Measurements from ENCODE around the gene CIC.

CIC gene

DNA sequence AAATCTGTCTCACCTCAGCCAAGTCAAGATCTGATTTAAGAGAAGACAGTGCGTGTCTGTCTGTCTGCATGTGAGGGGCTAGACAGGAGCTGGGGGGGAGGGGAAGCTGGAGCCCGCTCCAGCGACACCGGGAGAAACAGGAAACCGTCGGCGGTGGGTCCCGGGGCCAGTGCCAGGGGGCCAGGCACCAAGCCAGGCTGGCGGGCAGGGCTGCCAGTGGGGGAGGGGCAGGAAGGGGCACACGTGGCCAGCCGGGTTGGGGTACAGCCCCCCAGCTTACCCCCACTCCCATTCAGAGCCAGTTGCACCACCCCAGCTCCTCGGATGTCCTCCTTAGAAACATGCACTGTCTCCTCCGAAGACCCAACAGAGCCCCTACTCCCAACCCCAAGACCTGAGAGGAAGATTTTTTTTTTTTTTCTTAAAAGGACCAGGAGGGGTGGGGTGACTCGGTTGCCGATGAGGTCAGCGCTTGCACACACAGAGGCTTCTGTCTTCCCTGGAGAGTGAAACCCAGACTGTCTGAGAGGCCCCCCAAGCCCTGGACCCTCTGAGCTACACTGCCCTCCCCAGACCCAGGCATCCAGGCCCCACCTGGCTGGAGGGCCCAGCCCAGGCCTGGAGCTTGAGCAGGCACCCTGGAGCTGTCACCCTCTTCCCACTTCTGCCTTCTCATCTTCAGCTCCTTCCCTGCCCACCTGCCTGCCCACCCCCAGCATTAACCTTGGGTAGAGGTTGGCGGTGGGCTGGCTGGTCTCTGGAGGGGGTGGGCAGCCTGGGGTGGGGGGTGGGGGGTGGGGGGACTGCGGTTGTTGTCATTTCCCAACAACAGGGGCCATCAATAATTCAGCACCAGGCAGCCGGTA is 18.2 kb upstream of the CIC start:
- in situ Hi-C loops (cut with MboI; ENCODE audit: low sequenced_read_pairs, unreplicated experiment) = no loop called here
- TF ChIP-seq, protein P1, sequence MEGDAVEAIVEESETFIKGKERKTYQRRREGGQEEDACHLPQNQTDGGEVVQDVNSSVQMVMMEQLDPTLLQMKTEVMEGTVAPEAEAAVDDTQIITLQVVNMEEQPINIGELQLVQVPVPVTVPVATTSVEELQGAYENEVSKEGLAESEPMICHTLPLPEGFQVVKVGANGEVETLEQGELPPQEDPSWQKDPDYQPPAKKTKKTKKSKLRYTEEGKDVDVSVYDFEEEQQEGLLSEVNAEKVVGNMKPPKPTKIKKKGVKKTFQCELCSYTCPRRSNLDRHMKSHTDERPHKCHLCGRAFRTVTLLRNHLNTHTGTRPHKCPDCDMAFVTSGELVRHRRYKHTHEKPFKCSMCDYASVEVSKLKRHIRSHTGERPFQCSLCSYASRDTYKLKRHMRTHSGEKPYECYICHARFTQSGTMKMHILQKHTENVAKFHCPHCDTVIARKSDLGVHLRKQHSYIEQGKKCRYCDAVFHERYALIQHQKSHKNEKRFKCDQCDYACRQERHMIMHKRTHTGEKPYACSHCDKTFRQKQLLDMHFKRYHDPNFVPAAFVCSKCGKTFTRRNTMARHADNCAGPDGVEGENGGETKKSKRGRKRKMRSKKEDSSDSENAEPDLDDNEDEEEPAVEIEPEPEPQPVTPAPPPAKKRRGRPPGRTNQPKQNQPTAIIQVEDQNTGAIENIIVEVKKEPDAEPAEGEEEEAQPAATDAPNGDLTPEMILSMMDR (IDR thresholded peaks at IDR 0.05; ENCODE audit: borderline replicate concordance, control extremely low read depth, extremely low read depth, insufficient read depth, missing control alignments) = no peak
- DNase-seq (ENCODE audit: low spot score) = no peak

- in situ Hi-C loops (cut with MboI; ENCODE audit: low sequenced_read_pairs, unreplicated experiment) = no loop called here
- DNase-seq (ENCODE audit: low spot score) = no peak
- TF ChIP-seq, protein P1 (IDR thresholded peaks at IDR 0.05; ENCODE audit: borderline replicate concordance, control extremely low read depth, extremely low read depth, insufficient read depth, missing control alignments) = no peak
Observed at GRCh38 chr19:42251572-42252358, 17.3 kb upstream of the CIC start.

DNA sequence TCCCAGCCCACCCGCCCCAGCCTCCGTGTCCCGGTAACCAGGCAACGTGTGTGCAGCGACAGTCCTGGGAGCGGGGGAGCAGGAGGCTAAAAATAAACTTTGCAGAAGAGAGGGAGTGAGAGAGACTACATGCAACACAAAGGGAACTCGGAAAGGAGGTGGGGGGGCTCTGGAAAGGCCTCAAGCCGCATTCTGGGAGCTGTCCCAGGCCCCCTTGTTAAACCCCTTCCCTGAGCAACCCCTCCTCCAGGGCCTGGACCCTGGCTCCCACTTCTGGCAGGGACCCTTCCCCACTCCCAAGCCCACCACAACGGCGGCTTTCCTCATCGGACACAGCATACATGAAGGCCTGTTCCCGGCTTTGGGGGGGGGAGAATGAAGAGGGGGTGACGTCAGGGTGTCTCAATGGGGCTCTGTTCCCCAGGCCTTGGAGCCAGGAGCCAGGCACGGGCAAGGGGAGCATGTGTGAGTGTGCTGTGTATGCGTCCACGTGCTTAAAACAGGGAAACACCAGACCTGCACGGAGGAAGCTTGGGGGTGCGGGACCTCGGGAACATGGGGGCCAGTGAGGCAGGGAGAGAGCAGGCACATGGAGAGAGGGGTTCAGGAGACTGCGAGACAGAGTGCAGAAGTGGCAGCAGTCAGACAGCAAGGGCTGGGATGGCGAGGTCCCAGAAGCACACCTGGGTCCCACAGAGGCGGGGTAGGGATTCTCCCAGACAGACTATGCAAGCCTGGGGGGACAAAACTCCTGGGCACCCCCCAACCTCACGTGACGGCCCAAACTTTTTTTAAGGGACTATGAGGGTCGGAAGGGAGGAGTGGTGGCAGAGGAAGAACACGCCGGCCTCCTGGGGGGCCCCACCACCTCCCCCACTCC is 16.4 kb upstream of the CIC start:
- in situ Hi-C loops (cut with MboI; ENCODE audit: low sequenced_read_pairs, unreplicated experiment) = no loop called here
- DNase-seq (ENCODE audit: low spot score) = no peak
- TF ChIP-seq, protein P1 (IDR thresholded peaks at IDR 0.05; ENCODE audit: borderline replicate concordance, control extremely low read depth, extremely low read depth, insufficient read depth, missing control alignments) = no peak

DNA sequence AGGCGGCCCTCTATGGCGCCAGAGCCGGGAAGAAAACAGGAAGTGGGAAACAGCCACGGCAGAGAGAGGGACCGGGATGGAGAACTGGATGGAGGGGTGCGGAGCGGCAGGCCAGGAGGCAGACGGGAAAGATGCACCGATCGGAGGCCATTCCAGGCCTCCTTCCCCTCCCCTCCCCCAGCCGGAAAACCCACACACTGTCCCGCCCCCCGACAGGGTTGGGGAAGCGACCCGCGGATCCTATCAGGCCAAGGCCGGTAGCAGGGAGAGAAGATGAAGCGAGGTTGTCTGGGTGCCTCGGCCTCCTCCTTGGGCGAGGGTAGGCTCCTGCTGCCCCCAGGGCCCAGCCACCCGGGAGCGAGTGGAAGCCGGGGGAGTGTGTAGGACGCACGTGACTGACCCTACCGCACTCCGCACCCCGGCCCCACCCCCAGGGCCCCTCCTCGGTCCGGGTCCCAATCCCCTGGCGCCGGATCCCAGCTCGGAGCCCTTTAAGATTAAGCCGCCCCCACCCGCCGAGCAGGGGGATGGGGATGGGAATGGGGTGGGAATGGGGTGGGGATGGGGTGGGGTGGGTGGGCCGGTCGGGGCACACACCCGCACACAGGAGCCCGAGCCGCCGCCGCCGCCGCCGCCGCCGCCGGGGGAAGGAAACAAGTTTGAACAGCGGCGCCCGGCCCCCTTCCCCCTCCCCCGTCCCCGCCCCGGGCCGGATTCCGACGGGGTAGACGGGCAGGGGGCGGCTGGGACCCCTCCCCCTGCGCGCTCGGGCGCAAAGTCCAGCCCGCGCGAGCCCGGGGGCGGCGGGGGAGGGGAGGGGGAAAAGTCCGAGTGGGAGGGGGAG is 15.6 kb upstream of the CIC start:
- in situ Hi-C loops (cut with MboI; ENCODE audit: low sequenced_read_pairs, unreplicated experiment) = no loop called here
- TF ChIP-seq, protein P1 (IDR thresholded peaks at IDR 0.05; ENCODE audit: borderline replicate concordance, control extremely low read depth, extremely low read depth, insufficient read depth, missing control alignments) = no peak
- peak; percentile 77 for DNase-seq (ENCODE audit: low spot score)

- TF ChIP-seq, protein P1 (IDR thresholded peaks at IDR 0.05; ENCODE audit: borderline replicate concordance, control extremely low read depth, extremely low read depth, insufficient read depth, missing control alignments) = no peak
- DNase-seq (ENCODE audit: low spot score) = peak; percentile 68
- in situ Hi-C loops (cut with MboI; ENCODE audit: low sequenced_read_pairs, unreplicated experiment) = no loop called here
Observed at GRCh38 chr19:42254089-42254849, 14.8 kb upstream of the CIC start.

Data from GM13976 (cell line).